Measurements from ENCODE around the gene FSCB.
"Not testable (repeated sequence)": the region's sequence is repeated elsewhere in the genome, so short reads cannot be mapped to it uniquely, and the experiment has no call there.

FSCB gene, protein sequence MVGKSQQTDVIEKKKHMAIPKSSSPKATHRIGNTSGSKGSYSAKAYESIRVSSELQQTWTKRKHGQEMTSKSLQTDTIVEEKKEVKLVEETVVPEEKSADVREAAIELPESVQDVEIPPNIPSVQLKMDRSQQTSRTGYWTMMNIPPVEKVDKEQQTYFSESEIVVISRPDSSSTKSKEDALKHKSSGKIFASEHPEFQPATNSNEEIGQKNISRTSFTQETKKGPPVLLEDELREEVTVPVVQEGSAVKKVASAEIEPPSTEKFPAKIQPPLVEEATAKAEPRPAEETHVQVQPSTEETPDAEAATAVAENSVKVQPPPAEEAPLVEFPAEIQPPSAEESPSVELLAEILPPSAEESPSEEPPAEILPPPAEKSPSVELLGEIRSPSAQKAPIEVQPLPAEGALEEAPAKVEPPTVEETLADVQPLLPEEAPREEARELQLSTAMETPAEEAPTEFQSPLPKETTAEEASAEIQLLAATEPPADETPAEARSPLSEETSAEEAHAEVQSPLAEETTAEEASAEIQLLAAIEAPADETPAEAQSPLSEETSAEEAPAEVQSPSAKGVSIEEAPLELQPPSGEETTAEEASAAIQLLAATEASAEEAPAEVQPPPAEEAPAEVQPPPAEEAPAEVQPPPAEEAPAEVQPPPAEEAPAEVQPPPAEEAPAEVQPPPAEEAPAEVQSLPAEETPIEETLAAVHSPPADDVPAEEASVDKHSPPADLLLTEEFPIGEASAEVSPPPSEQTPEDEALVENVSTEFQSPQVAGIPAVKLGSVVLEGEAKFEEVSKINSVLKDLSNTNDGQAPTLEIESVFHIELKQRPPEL

DNA sequence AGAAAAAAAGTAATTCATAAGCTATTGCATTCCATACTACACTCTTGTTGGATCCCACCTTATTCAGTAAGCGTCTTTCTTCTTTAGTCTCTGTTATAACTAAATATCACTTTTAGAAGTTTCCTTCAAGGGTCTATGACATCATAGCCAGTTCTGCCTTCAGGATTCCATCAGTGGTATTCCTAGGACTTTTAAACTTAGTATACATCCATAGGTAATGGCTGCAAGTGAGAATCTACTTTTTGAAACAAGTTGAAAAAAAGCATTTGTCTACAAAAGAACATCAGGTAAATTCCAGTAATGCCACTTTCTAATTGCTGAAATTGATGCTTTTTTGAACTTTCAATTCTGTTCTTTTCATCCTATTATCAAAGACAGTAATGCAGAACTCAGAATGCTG lies at the start of gene FSCB:
Gene FSCB (minus strand): TSS at position 101 of the 400 bp plus-strand sequence. CDS start 296 bp downstream, outside the sequence.
- DNase-seq (ENCODE audit: low read depth in 3 of 3, low spot score in 1 of 3): no peak

DNA sequence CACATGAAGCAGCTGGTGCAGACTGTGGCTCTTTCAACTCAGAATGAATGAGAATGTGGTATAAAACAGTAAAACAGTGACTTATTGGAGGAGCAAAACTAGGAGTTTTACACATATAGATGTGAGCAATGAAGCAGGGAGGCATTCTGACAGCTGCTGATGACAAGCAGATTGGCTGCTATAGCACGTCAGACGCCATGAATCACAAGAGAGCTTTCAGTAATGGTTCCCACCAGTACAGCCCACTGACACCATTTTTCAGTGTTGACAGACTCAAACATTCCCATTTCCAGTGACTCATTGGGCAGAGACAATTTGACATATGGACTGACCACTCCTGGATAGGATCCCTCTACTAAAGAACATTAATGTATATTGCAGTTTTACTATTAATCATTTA lies 24.6 kb upstream of the FSCB start:
- DNase-seq (ENCODE audit: low read depth in 3 of 3, low spot score in 1 of 3): no peak

DNA sequence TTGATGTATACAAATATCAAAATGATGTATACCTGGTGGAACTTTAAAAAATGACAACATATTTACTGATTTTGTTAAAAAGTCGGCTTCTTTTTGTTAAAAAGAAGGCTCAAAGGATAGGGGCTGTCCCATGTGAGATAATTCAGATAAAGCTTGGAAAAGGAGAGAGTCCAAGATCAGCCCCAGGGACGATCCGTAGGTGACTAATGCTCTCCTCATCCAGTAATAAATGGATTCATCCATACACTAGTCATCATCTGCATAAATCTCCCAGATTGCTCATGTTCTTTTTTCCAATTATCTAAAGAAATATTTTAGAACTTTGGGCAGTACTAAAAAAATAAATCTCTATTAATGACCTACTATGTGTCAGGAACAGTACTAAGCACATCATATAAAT lies 23.4 kb upstream of the FSCB start:
- no peak for DNase-seq (ENCODE audit: low read depth in 3 of 3, low spot score in 1 of 3)

DNA sequence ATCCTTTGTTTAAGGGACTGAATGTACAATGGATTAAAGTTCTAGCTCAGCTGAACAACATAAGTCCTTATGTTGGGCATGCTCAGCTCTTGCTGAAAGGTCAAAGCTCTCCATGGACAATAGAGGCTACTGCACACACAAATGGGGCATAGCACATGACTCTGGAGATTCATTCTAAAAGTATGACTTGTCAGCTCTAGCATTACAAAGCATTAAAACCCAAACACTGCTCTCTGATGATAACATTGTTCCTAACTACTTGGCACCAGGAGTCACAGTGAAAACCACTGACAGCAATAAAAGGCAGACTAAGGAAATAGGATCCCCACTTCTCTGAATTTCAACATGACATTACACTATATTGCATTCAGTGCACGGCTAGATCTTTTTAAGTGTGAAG lies 21.9 kb upstream of the FSCB start:
- no peak for DNase-seq (ENCODE audit: low read depth in 3 of 3, low spot score in 1 of 3)

DNA sequence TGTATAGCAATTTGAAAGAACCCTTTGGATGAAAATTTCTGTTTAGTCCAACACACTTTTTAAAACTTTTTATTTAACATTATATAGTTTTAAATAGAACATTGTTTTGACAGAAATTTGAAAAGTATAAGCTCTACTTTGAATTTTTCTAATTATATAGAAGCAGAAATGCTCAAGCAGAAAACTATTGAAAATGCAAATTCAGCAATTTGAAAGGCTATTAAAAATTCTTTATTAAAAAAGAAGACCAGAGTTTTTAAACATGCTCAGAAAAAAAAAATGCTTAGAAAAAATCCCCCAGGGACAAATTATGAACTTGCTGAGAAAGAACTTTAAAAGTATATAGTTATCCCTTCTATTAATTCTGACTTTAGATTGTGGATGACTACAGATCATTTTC lies 21.1 kb upstream of the FSCB start:
- DNase-seq (ENCODE audit: low read depth in 3 of 3, low spot score in 1 of 3): no peak

DNA sequence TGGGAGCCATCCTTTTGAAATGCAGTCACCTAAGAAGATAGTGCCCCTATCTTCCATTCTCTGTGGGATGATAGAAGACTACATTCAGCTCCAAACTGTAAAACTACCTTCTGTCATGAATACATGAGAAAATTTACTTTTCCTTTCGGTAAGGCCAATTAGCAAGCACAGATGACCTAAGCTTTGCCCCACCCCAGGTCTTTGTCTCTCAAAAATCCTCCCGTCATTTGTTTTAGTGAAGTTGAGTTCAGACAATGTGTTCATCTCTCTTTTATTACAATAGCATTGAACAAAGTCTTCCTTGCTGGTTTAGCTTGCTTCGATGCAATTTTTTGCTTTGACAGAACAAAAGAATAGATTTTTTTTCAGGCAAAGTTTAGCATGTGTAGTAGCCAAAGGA lies 18.2 kb upstream of the FSCB start:
- no peak for DNase-seq (ENCODE audit: low read depth in 3 of 3, low spot score in 1 of 3)

DNA sequence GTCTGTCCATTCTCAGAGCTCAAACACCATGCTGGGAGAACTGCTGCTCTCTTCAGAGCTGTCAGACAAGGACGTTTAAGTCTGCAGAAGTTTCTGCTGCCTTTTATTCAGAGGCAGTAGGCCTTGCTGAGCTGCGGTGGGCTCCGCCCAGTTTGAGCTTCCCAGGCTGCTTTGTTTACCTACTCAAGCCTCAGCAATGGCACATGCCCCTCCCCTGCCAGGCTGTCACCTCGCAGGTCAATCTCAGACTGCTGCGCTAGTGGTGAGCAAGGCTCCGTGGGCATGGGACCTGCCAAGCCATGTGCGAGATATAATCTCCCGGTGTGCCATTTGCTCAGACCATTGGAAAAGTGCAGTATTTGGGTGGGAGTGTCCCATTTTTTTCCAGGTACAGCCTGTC lies 8.6 kb upstream of the FSCB start:
- not testable (repeated sequence) for DNase-seq (ENCODE audit: low read depth in 3 of 3, low spot score in 1 of 3)

DNA sequence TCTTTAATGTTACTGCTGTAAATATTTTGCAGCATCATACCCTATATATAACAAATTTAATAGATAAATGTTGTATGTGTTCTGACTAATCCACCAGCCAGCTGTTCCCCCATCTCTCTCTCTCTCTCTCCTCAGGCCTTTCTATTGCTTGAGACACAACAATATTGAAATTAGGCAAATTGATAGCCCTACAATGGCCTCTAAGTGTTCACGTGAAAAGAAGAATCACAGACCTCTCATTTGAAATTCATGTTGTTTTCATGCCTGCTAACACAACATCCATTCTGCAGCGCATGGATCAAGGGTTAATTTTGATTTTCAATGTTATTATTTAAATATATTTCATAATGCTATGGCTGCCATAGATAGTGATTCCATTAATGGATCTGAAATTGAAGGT lies 1.8 kb upstream of the FSCB start:
- DNase-seq (ENCODE audit: low read depth in 3 of 3, low spot score in 1 of 3): no peak

DNA sequence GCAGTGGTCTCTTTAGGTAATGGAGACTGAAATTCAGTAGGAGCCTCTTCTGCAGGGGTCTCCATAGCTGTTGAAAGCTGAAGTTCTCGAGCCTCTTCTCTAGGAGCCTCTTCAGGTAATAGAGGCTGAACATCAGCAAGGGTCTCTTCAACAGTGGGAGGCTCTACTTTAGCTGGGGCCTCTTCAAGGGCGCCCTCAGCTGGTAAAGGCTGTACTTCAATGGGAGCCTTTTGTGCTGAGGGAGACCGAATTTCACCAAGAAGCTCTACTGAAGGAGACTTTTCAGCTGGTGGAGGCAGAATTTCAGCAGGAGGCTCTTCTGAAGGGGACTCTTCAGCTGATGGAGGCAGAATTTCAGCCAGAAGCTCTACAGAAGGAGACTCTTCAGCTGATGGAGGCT lies 1.5 kb downstream of the FSCB start:
- no peak for DNase-seq (ENCODE audit: low read depth in 3 of 3, low spot score in 1 of 3)

DNA sequence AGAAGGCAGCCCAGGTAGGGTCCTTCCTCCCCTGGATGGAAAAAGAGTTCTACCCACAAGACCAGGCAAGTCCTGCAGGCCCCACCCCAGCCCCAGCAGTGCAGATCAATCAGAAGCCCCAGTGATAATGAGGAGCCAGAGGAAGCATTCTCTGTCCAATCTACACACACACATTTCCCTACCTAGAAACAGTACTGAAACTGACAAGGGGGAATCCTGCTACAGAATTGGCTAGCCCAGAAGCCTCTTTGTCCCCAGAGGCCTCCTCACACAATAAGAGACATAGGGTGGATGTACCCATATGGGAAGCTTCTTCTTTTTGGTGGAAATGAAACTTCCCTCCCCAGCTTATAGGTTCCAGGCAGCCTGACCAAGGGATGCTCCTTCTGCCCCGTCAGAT lies 9.9 kb downstream of the FSCB start:
- no peak for DNase-seq (ENCODE audit: low read depth in 3 of 3, low spot score in 1 of 3)

DNA sequence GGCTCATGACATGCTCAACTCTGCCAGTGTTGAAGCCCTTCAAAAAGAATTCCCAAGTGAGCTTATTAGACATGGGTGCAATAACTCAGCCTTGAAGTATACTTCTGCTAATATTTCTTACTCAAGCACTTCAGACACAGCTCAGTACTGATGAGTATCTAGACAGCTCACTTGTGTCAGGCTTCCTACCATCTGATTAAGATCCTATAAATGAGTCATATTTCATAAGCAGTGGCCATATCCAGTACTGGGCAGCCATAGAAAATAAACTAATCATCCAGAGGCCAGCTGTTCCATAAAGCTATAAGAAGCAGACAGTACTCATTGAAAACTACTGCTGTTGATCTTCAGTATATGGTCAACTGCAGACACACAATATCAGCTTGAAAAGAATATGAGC lies 12.9 kb downstream of the FSCB start:
- DNase-seq (ENCODE audit: low read depth in 3 of 3, low spot score in 1 of 3): no peak

DNA sequence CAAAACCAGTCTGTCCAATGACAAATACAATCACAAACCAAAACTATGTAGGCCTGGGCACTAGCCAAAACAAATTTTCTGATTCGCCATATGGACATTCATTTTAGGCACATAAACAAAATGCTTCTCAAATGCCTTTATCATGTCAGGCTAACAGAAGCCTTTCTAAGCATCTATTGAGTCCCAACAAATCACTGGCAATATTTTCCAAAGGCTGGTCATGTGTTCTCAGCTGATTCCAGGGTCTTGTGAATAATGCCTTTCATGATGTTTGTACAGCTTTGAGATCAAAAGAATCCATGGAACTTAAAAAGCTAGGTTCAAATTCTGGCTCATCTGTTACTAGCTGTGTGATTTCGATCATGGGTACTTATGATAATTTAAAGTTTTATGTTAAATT lies 16.1 kb downstream of the FSCB start:
- DNase-seq (ENCODE audit: low read depth in 3 of 3, low spot score in 1 of 3): no peak

DNA sequence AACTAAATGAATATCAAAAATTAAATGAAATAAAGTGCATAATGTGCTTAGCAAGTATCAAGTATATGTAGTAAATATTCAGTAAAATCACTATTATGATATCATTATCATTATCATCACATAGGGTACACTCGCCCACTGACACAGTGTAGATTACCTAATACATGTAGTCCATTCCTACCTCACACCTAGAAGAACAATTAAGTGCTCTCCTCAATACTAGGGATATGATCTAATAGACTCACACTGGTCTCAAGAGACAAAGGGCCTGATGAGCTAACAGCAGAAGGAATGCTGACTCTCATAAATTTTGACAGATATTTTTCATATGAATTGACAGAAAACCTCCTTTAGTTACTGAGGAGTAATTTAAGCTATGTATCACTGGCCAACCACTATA lies 29.1 kb downstream of the FSCB start:
- no peak for DNase-seq (ENCODE audit: low read depth in 3 of 3, low spot score in 1 of 3)

DNA sequence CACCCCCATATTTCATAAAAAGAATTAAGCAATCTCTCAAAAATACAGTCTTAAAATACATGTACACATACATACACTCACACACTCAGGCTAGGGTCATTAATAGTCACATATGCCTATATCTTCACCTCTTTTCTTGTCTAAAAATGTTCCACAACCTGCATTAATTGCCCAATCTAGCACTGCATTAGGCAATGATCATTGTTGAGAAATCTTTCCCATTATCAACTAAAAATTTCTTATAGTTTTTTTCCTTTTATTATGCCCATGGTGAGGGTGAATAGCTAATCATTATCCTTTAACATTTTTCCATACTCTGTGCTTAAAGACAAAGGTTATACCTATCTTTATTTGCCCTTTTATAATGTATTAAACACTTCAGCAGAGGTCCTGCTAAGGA lies 38.3 kb downstream of the FSCB start:
- DNase-seq (ENCODE audit: low read depth in 3 of 3, low spot score in 1 of 3): no peak

DNA sequence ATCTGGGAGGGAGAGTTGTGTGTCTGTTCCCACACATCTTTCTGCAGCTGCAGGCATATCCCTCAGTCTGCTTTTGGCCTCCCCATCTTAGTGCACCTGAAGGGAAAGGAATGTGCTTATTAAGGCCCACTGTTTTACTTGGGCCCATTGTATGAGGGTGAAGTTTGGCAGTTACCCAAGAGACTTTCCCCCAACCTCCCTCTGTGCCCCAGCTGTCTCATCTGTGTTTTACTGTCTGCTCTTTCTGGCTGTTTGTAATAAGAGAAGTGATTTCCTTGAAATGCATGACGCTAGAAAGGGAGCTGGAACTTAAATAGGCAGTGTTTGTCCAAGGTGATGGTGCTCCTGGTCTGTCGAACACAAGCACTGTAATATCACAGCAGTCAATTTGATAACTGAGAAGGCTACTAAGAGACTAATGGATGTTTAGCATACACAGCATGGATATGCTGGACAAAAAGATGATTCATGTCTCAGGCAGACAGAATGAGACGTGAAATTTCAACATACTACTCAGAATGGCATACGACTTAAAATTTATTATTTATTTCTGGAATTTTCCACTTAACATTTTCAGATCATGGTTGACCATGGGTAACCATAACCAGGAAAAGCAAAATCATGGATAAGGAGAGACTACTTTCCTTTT lies 43.6 kb downstream of the FSCB start:
- no peak for DNase-seq (ENCODE audit: low read depth in 3 of 3, low spot score in 1 of 3)

DNA sequence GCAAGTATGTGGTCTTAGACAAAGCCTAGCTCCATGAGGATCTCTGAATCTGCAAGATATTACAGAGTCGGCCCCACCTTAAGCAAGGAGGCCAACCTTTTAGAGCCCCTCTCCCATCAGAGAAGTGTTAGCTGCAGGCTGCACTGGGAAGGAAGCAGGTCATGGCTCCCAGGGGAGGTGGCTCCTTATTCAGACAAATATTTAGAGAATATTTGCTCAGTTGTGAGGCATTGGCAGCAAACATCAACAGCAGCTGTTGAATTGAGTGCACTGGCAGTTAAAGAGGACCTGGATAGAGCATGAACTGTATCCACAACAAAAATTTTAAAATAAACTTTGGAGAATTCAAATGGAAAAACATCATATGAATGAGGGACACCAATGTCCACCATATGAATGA lies 44.7 kb downstream of the FSCB start:
- DNase-seq (ENCODE audit: low read depth in 3 of 3, low spot score in 1 of 3): no peak

DNA sequence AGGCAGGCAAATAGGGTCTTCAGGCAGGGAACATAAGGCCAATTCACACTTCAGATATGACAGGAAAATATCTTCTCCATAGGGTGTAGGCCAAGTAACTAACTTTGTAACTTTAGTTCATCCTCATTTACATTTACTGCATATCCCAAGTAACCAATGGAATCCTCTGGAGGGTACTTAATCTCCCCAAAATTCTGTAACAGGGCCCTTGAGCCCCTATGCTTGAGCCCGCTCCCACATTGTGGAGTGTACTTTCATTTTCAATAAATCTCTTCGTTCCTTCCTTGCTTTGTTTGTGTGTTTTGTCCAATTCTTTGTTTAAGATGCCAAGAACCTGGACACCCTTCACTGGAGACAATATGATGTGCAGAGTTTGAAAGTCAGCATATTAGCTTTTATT lies 45.3 kb downstream of the FSCB start:
- DNase-seq (ENCODE audit: low read depth in 3 of 3, low spot score in 1 of 3): no peak
